GM12878 (cell line): ENCODE data around the gene PDSS1. TPM values are rescaled to one million over a fixed set of nuclear protein-coding genes. Genes with fewer than 3 reads are reported as not detected.
A peak's percentile ranks its signal among the peaks of the same experiment; 100 is the strongest.

Experiments used
- ATAC-seq: fragments of 200-7000 bp; cut with Tn5 transposase; 3 replicates; pipeline ENCODE4 v1.9.1; 2020; ENCODE audit warnings: mild to moderate bottlenecking, moderate library complexity
- BruUV-seq: library from RNA; stranded (reverse); fragments of 400-500 nt; replicated peaks from 2 replicates; lab custom pipeline; 2021; lab: Mats Ljungman, UMichigan
- CTCF ChIA-PET: fragments of 300-600 bp; sonication (Branson Sonifier 250); formaldehyde crosslinking; extraction: SDS; loops from one replicate; lab custom pipeline; 2021; ENCODE audit warnings: inconsistent platforms; lab: Yijun Ruan, JAX
- POLR2A ChIA-PET: fragments of 350-600 bp; formaldehyde crosslinking; extraction: SDS; loops from one replicate; lab custom pipeline; 2021; ENCODE audit warnings: inconsistent platforms; lab: Charles Lee
- RAD21 ChIA-PET: fragments of 300-600 bp; sonication (Branson Sonifier 250); formaldehyde crosslinking; loops from one replicate; lab custom pipeline; 2023; ENCODE audit warnings: antibody characterized with exemption; ENCODE audit not compliant: unreplicated experiment; lab: Charles Lee
- SMC1A ChIA-PET: fragments of 300-600 bp; sonication (Branson Sonifier 250); formaldehyde crosslinking; loops from one replicate; lab custom pipeline; 2023; ENCODE audit not compliant: unreplicated experiment, uncharacterized antibody; lab: Charles Lee
- DNase-seq: peaks from one replicate; pipeline ENCODE4 v3.0.0-alpha.2; 2011; ENCODE audit warnings: low read depth, low spot score
- FAIRE-seq: peaks from 3 replicates; lab custom pipeline; 2011; peaks lifted over from hg19 to GRCh38; lab: Jason Lieb, UNC
- H2AFZ ChIP-seq: 2 replicates; pipeline ENCODE4 v1.6.0; 2011; ENCODE audit warnings: low read depth, low read length, control low read depth; ENCODE audit not compliant: control insufficient read depth
- H3K27ac ChIP-seq: 2 replicates; pipeline ENCODE4 v1.5.1; 2011; ENCODE audit warnings: control low read depth; ENCODE audit not compliant: control insufficient read depth, insufficient read depth
- H3K27me3 ChIP-seq, 2 experiments: replicated peaks in 1 of 2; 2 replicates each; pipeline versions ENCODE4 v1.6.0 to v1.6.1; 2011; ENCODE audit warnings: low read length in 1 of 2; ENCODE audit not compliant: control insufficient read depth in 2 of 2, insufficient read depth in 2 of 2
- H3K36me3 ChIP-seq, 2 experiments: 2 replicates each; pipeline ENCODE4 v1.5.1; 2011; ENCODE audit warnings: low read length in 1 of 2; ENCODE audit not compliant: control insufficient read depth in 2 of 2, insufficient read depth in 2 of 2
- H3K4me1 ChIP-seq: 2 replicates; pipeline ENCODE4 v1.6.1; 2011; ENCODE audit warnings: mild to moderate bottlenecking, low read length, moderate library complexity, mixed read lengths; ENCODE audit not compliant: control insufficient read depth, insufficient read depth
- H3K4me2 ChIP-seq: 2 replicates; pipeline ENCODE4 v1.6.0; 2011; ENCODE audit warnings: control low read depth; ENCODE audit not compliant: control insufficient read depth, insufficient read depth
- H3K4me3 ChIP-seq: fragments of 200-600 bp; sonication (generic); 2 replicates; pipeline ENCODE4 v1.5.1; 2016
- H3K79me2 ChIP-seq: 2 replicates; pipeline ENCODE4 v1.6.0; 2011; ENCODE audit warnings: low read length; ENCODE audit not compliant: control insufficient read depth, insufficient read depth
- H3K9ac ChIP-seq: 2 replicates; pipeline ENCODE4 v1.8.0; 2011; ENCODE audit warnings: low read length, control low read depth, mixed read lengths; ENCODE audit not compliant: control insufficient read depth, insufficient read depth
- H3K9me3 ChIP-seq: replicated peaks from 3 replicates; pipeline ENCODE4 v1.5.1; 2011; ENCODE audit warnings: mild to moderate bottlenecking, low read length; ENCODE audit not compliant: control insufficient read depth, insufficient read depth
- H4K20me1 ChIP-seq: 2 replicates; pipeline ENCODE4 v1.6.0; 2011; ENCODE audit not compliant: control insufficient read depth, insufficient read depth
- BCL3 ChIP-seq: IDR thresholded peaks from 2 replicates; pipeline ENCODE4 v1.6.1; 2011; ENCODE audit warnings: borderline replicate concordance, low read depth, mild to moderate bottlenecking, moderate library complexity, low read length; ENCODE audit not compliant: insufficient read depth, poor library complexity, severe bottlenecking
- E2F8 ChIP-seq: fragments of 450-650 bp; IDR thresholded peaks from 2 replicates; pipeline ENCODE4 v1.6.1; 2018; ENCODE audit warnings: mild to moderate bottlenecking, low read depth, moderate library complexity; ENCODE audit not compliant: partially characterized antibody
- EED ChIP-seq: sonication (generic); IDR thresholded peaks from 2 replicates; pipeline ENCODE4 v1.6.1; 2016; ENCODE audit warnings: antibody characterized with exemption, low read depth
- EGR1 ChIP-seq, 2 experiments: IDR thresholded peaks; 1 replicate in 1 of 2; 2 replicates in 1 of 2; pipeline ENCODE4 v1.6.1; 2011 to 2012; ENCODE audit warnings: low read depth in 2 of 2, low read length in 2 of 2, borderline replicate concordance in 1 of 2, mild to moderate bottlenecking in 1 of 2, moderate library complexity in 1 of 2
- GABPA ChIP-seq: IDR thresholded peaks from 2 replicates; pipeline ENCODE4 v1.6.1; 2014; ENCODE audit warnings: antibody characterized with exemption, low read depth, mild to moderate bottlenecking, inconsistent platforms
- HDGF ChIP-seq: fragments of 450-650 bp; IDR thresholded peaks from 2 replicates; pipeline ENCODE4 v1.6.1; 2016; ENCODE audit warnings: antibody characterized with exemption
- MLLT1 ChIP-seq: fragments of 450-650 bp; IDR thresholded peaks from 2 replicates; pipeline ENCODE4 v1.6.1; 2016; ENCODE audit warnings: mild to moderate bottlenecking
- NFIC ChIP-seq: IDR thresholded peaks from 2 replicates; pipeline ENCODE4 v1.6.1; 2012; ENCODE audit warnings: low read depth, mild to moderate bottlenecking, inconsistent platforms, low read length, moderate library complexity
- POLR2A ChIP-seq: IDR thresholded peaks from 2 replicates; pipeline ENCODE4 v1.6.1; 2011; ENCODE audit warnings: low read depth, mild to moderate bottlenecking, low read length
- SIX5 ChIP-seq: IDR thresholded peaks from 2 replicates; pipeline ENCODE4 v1.6.1; 2011; ENCODE audit warnings: mild to moderate bottlenecking, low read depth, low read length, moderate library complexity; ENCODE audit not compliant: severe bottlenecking
- SKIL ChIP-seq: fragments of 450-650 bp; IDR thresholded peaks from 2 replicates; pipeline ENCODE4 v1.6.1; 2017; ENCODE audit warnings: mild to moderate bottlenecking, low read depth, inconsistent platforms; ENCODE audit not compliant: poor library complexity, severe bottlenecking
- TARDBP ChIP-seq: IDR thresholded peaks from 2 replicates; pipeline ENCODE4 v1.6.1; 2016; ENCODE audit warnings: borderline replicate concordance
- WGBS: methylation state at CpG from one replicate; pipeline ENCODE4 v1.1.6; 2016; ENCODE audit warnings: low lambda C conversion rate; ENCODE audit not compliant: insufficient replicate concordance, insufficient coverage; ENCODE audit errors: missing lambda C conversion rate; 5-methylcytosine and 5-hydroxymethylcytosine counted together
- in situ Hi-C: fragments of 300-500 bp; cut with MboI; formaldehyde crosslinking; loops from 9 replicates; pipeline ENCODE4 v1.14.3; 2018; ENCODE audit warnings: mixed read lengths
- intact Hi-C: fragments of 100-400 bp; cut with micrococcal nuclease; formaldehyde crosslinking; loops from one replicate; pipeline ENCODE4 v1.14.2; 2022; ENCODE audit not compliant: unreplicated experiment
- polyA plus RNA-seq, 11 experiments: library from polyadenylated mRNA; depleted of rRNA in 4 of 11; unstranded in 6 of 11; stranded (reverse) in 5 of 11; fragments of >200 nt; fragmentation: Nextera tagmentation in 4 of 11; fragmentation: Illumina TruSeq in 1 of 11; extraction: Ambion mirVana in 4 of 11; extraction: Trizol in 1 of 11; gene quantifications; 1 replicate in 1 of 11; 2 replicates in 10 of 11; pipeline versions ENCODE4 v1.2.1 to v1.2.3, GENCODE V29; 2011 to 2016; ENCODE audit warnings: inconsistent platforms in 2 of 11, missing spikeins in 2 of 11, low read depth in 1 of 11
- total RNA-seq, 4 experiments: library from RNA; depleted of rRNA in 3 of 4; stranded (reverse); fragments of >200 nt in 3 of 4; fragmentation: Illumina TruSeq in 1 of 4; extraction: Trizol in 1 of 4; gene quantifications; 2 replicates each; pipeline versions ENCODE4 v1.2.1 to v1.2.3, GENCODE V29; 2013 to 2021

The PDSS1 gene
- total and polyA plus RNA-seq, 10 of the 15 experiments (the other 5 are each of a cell fraction or from before 2014, with no cell fraction given): 12.2 to 48.2 (median 35.9) TPM

- DNase-seq (no peak), ATAC-seq (no peak), FAIRE-seq (peak; percentile 84)
- 96% methylated on average over 2 of the region's 2 CpGs for WGBS
- H3K27me3 ChIP-seq: no peaks in the 10 kb centered on the region
- no peaks in the 10 kb centered on the region for H4K20me1 ChIP-seq
- BruUV-seq: no TSS peak
- peaks cover 2 to 6% of the 10 kb centered on the region in 2 experiments; a peak in 3 of 4 replicates for H3K36me3 ChIP-seq
- no peak overlapping the region for H2AFZ ChIP-seq
- POLR2A ChIA-PET: interaction anchor here (1.0 kb wide), 1 partner anchor 12 kb away, joined by 4 read pairs; no protein-coding TSS in a partner anchor
- SMC1A ChIA-PET: interaction anchor here (0.7 to 2.4 kb wide), 6 partner anchors 9 to 67 kb away, joined by 3 to 8 read pairs (median 4); no protein-coding TSS in a partner anchor
- H3K4me3 ChIP-seq: no peak overlapping the region
- peaks cover 90% of the 10 kb centered on the region for H3K79me2 ChIP-seq
- peaks cover 33% of the 10 kb centered on the region for H3K9me3 ChIP-seq
- 0 out of 2 replicates have a peak overlapping the region, but pooled peaks have one; percentile 27 for H3K4me2 ChIP-seq
- peaks cover 10% of the 10 kb centered on the region; the same call in 1 of the 2 replicates for H3K4me1 ChIP-seq
- RAD21 ChIA-PET: interaction anchor here (1.1 to 1.3 kb wide), 2 partner anchors 10 to 69 kb away, joined by 3 to 4 read pairs; no protein-coding TSS in a partner anchor
- CTCF ChIA-PET: interaction anchor here (0.7 to 1.4 kb wide), 4 partner anchors 9 to 66 kb away, joined by 3 to 4 read pairs (median 4); no protein-coding TSS in a partner anchor
- in situ Hi-C loops (no loop called here), intact Hi-C loops (no loop called here)
- H3K9ac ChIP-seq: no peak overlapping the region
- peak overlapping the region; percentile 33 for H3K27ac ChIP-seq
- TF ChIP-seq SKIL (no peak), SIX5 (no peak), POLR2A (no peak), EGR1 (IDR thresholded peaks at IDR 0.05; ENCODE audit: borderline replicate concordance in 1 of 2, low read depth in 2 of 2, low read length in 2 of 2) (no peak), BCL3 (no peak), HDGF (no peak), TARDBP (no peak), EED (no peak), GABPA (no peak), MLLT1 (no peak), E2F8 (no peak), NFIC (no peak)
These were observed 95.4 kb downstream of the PDSS1 start for GRCh38 chr10:26792758-26793495.
